Thyroid gland (tissue), 4 donors: ENCODE measurements around the gene CDH6.

Experiments used
- POLR2A ChIP-seq, 2 donors: fragments of 450-650 bp; IDR thresholded peaks; one replicate each; pipeline ENCODE4 v1.6.1; 2017; ENCODE audit warnings: antibody characterized with exemption in 2 of 2, mild to moderate bottlenecking in 2 of 2, moderate library complexity in 1 of 2
- TF ChIP-seq, protein P1 (sequence below), 6 experiments: fragments of 200-600 bp in 3 of 6; fragments of 450-650 bp in 3 of 6; sonication (generic) in 3 of 6; IDR thresholded peaks; one replicate each; pipeline ENCODE4 v1.5.1; 2016 to 2019; ENCODE audit warnings: antibody characterized with exemption in 6 of 6, mild to moderate bottlenecking in 2 of 6, inconsistent platforms in 1 of 6, moderate library complexity in 1 of 6

DNA sequence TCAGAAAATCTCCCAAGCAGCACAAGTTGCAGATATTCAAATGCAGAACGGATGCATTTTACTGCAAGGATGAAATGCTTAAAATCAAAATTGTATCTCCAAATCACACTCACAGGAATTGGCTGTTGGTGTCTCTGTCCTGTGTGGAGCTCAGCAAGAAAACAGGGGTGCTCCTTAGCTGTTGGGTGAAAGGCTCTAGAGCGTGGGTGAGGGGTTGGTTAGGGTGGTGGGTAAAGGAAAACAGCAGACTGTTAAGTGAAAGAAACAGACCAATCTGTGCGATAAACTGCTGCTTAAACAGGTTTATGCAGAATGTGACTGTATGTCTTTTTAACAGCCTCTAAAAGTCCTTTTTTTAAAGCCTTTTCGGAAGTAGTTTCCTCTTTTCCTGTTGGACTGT lies 19.8 kb downstream of the CDH6 start:
- TF ChIP-seq, protein P1, sequence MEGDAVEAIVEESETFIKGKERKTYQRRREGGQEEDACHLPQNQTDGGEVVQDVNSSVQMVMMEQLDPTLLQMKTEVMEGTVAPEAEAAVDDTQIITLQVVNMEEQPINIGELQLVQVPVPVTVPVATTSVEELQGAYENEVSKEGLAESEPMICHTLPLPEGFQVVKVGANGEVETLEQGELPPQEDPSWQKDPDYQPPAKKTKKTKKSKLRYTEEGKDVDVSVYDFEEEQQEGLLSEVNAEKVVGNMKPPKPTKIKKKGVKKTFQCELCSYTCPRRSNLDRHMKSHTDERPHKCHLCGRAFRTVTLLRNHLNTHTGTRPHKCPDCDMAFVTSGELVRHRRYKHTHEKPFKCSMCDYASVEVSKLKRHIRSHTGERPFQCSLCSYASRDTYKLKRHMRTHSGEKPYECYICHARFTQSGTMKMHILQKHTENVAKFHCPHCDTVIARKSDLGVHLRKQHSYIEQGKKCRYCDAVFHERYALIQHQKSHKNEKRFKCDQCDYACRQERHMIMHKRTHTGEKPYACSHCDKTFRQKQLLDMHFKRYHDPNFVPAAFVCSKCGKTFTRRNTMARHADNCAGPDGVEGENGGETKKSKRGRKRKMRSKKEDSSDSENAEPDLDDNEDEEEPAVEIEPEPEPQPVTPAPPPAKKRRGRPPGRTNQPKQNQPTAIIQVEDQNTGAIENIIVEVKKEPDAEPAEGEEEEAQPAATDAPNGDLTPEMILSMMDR (IDR thresholded peaks at IDR 0.05), result no peak
- no peak for TF ChIP-seq POLR2A (IDR thresholded peaks at IDR 0.05)
